Spleen (tissue), 11 donors: ENCODE results near the gene TRIM2. TPM values are rescaled to one million over a fixed set of nuclear protein-coding genes. Genes with fewer than 3 reads are reported as not detected.

Source experiments
- DNase-seq: peaks from one replicate; pipeline ENCODE4 v3.0.0-alpha.2; 2020
- H3K27ac ChIP-seq, 8 donors: fragments of 200-600 bp; sonication (generic) in 7 of 8; 1 replicate in 4 of 8; 2 replicates in 4 of 8; pipeline versions ENCODE4 v1.5.0 to v1.8.0; 2016 to 2021; ENCODE audit warnings: inconsistent platforms in 4 of 8, mild to moderate bottlenecking in 4 of 8, moderate library complexity in 1 of 8
- H3K27me3 ChIP-seq, 7 donors: fragments of 200-600 bp; sonication (generic) in 6 of 7; replicated peaks in 1 of 7; 1 replicate in 4 of 7; 2 replicates in 3 of 7; pipeline versions ENCODE4 v1.5.0 to v1.8.0; 2016 to 2021; ENCODE audit warnings: inconsistent platforms in 3 of 7, mild to moderate bottlenecking in 1 of 7
- H3K36me3 ChIP-seq, 6 donors: fragments of 200-600 bp; sonication (generic) in 5 of 6; 1 replicate in 4 of 6; 2 replicates in 2 of 6; pipeline versions ENCODE4 v1.5.0 to v1.8.0; 2016 to 2021; ENCODE audit warnings: inconsistent platforms in 2 of 6
- H3K4me1 ChIP-seq, 6 donors: fragments of 200-600 bp; sonication (generic) in 5 of 6; 1 replicate in 3 of 6; 2 replicates in 3 of 6; pipeline versions ENCODE4 v1.5.0 to v1.8.0; 2016 to 2021; ENCODE audit warnings: inconsistent platforms in 3 of 6
- H3K4me3 ChIP-seq, 8 donors: fragments of 200-600 bp; sonication (generic) in 7 of 8; 1 replicate in 4 of 8; 2 replicates in 4 of 8; pipeline versions ENCODE4 v1.5.0 to v1.8.0; 2016 to 2021; ENCODE audit warnings: inconsistent platforms in 4 of 8, mild to moderate bottlenecking in 4 of 8, moderate library complexity in 2 of 8
- H3K9me3 ChIP-seq, 8 donors: fragments of 200-600 bp; sonication (generic) in 7 of 8; 1 replicate in 4 of 8; 2 replicates in 4 of 8; pipeline versions ENCODE4 v1.5.0 to v1.8.0; 2016 to 2021; ENCODE audit warnings: inconsistent platforms in 4 of 8
- POLR2A ChIP-seq, 3 donors: fragments of 450-650 bp; IDR thresholded peaks; one replicate each; pipeline ENCODE4 v1.5.1; 2017; ENCODE audit warnings: antibody characterized with exemption in 3 of 3, mild to moderate bottlenecking in 1 of 3
- POLR2AphosphoS5 ChIP-seq, 3 donors: sonication (generic); formaldehyde crosslinking; IDR thresholded peaks; one replicate each; pipeline ENCODE4 v1.5.1; 2017; ENCODE audit warnings: antibody characterized with exemption in 3 of 3
- WGBS, 5 donors: extraction: QIAGEN DNeasy Blood & Tissue Kit in 3 of 5; methylation state at CpG; one replicate each; pipeline versions ENCODE4 v1.1.5 to v1.1.7; 2013 to 2018; 5-methylcytosine and 5-hydroxymethylcytosine counted together
- intact Hi-C: fragments of 100-400 bp; cut with DNase I; formaldehyde crosslinking; loops from one replicate; pipeline ENCODE4 v1.15.0; 2023; ENCODE audit warnings: low total_unique reads
- polyA plus RNA-seq, 3 donors: library from polyadenylated mRNA; stranded (reverse); fragments of 200-250 nt; gene quantifications; one replicate each; pipeline ENCODE4 v1.2.1, GENCODE V29; 2013
- total RNA-seq, 7 donors: library from RNA; depleted of rRNA in 3 of 7; stranded (reverse); fragments of >200 nt in 3 of 7; fragmentation: NEBNext Ultra II Directional in 4 of 7; extraction: Animal tissue kit (Norgen Biotek cat#: 25700) in 4 of 7; gene quantifications; one replicate each; pipeline versions ENCODE4 v1.1.0 to v1.2.1, GENCODE V29; 2016 to 2021
- TF ChIP-seq, protein P1 (sequence below), 11 experiments: fragments of 200-600 bp in 7 of 11; fragments of 450-650 bp in 4 of 11; sonication (generic) in 4 of 11; IDR thresholded peaks in 8 of 11; conservative IDR thresholded peaks in 3 of 11; 1 replicate in 7 of 11; 2 replicates in 4 of 11; pipeline versions ENCODE4 v1.4.0 to v1.8.0; 2016 to 2021; ENCODE audit warnings: antibody characterized with exemption in 11 of 11, inconsistent platforms in 4 of 11, mild to moderate bottlenecking in 1 of 11
- donor health status: healthy with polysubstance abuse.
- donor health status: DM: no; HTN: no; CAD: no; lungs with moderate emphysema.
- donor health status: DM: no; HTN: no; CAD: no.
- donor health status: Bipolar disorder and iron deficiency.
- donor health status: healthy.
- donor health status: DM: no; HTN: no; CAD: no.
- donor health status: DM: yes; HTN: yes; CAD: no.

Gene TRIM2
- total and polyA plus RNA-seq, 10 donors = 3.2 to 77.9 (median 45.3) TPM

DNA sequence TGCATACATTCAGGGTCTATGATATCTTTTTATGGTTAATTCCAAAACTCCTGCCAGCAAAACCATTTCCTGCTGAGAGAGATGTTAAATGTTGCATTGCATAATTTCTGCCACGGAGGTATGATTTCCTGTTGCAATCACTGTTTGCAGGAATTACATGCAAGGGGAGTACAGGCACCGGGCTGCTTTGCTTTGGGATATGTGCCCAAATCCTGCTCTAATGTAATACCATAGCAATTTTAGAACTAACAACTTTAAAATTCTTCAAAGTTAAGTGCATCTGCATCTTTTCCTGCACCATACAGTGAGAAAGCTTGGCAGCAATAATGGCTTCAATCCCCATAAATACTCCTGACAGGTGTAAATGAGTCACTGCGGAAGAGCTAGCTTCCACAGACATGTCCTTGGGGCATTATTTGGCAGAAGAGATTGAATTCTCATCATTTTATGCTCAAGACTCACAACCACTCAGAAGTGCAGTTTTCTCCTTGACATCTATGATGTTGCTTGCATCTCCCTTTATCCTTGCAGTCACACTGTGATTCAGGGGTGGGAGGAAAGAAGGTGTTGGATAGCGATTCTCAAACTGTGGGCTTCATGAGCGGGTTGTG is 29.6 kb downstream of the TRIM2 start:
- H3K27ac ChIP-seq = peak overlapping the region in 6 of 8 donors; percentile 3 to 56 (median 27)
- H3K4me1 ChIP-seq = peaks cover 3 to 28% (median 20%) of the 10 kb centered on the region in 6 donors
- TF ChIP-seq POLR2AphosphoS5 (IDR thresholded peaks at IDR 0.05) = no peak
- TF ChIP-seq, protein P1, sequence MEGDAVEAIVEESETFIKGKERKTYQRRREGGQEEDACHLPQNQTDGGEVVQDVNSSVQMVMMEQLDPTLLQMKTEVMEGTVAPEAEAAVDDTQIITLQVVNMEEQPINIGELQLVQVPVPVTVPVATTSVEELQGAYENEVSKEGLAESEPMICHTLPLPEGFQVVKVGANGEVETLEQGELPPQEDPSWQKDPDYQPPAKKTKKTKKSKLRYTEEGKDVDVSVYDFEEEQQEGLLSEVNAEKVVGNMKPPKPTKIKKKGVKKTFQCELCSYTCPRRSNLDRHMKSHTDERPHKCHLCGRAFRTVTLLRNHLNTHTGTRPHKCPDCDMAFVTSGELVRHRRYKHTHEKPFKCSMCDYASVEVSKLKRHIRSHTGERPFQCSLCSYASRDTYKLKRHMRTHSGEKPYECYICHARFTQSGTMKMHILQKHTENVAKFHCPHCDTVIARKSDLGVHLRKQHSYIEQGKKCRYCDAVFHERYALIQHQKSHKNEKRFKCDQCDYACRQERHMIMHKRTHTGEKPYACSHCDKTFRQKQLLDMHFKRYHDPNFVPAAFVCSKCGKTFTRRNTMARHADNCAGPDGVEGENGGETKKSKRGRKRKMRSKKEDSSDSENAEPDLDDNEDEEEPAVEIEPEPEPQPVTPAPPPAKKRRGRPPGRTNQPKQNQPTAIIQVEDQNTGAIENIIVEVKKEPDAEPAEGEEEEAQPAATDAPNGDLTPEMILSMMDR (IDR thresholded peaks at IDR 0.05 in 8 of 11, conservative IDR thresholded peaks at IDR 0.05 in 3 of 11) = no peak
- TF ChIP-seq POLR2A (IDR thresholded peaks at IDR 0.05) = no peak
- H3K9me3 ChIP-seq = no peaks in the 10 kb centered on the region
- no peaks in the 10 kb centered on the region for H3K27me3 ChIP-seq
- H3K36me3 ChIP-seq = no peaks in the 10 kb centered on the region
- no peak overlapping the region for H3K4me3 ChIP-seq
- 39 to 47% (median 44%) methylated on average over 5 of the region's 5 CpGs for WGBS, 5 donors
- intact Hi-C loops = no loop called here
- no peak for DNase-seq

GRCh38 chr4:153234885-153235284 is 30.6 kb downstream of the TRIM2 start:
- H3K36me3 ChIP-seq = no peaks in the 10 kb centered on the region
- H3K4me3 ChIP-seq = no peak overlapping the region
- H3K27me3 ChIP-seq = no peaks in the 10 kb centered on the region
- intact Hi-C loops = no loop called here
- peak overlapping the region in 2 of 8 donors; percentile 55 to 56 for H3K27ac ChIP-seq
- H3K9me3 ChIP-seq = no peaks in the 10 kb centered on the region
- TF ChIP-seq POLR2AphosphoS5 (IDR thresholded peaks at IDR 0.05) (no peak), POLR2A (IDR thresholded peaks at IDR 0.05) (no peak)
- TF ChIP-seq, protein P1 (IDR thresholded peaks at IDR 0.05 in 8 of 11, conservative IDR thresholded peaks at IDR 0.05 in 3 of 11) = no peak
- 68 to 89% (median 72%) methylated on average over 2 of the region's 2 CpGs for WGBS, 5 donors
- no peak for DNase-seq
- H3K4me1 ChIP-seq = peaks cover 3 to 28% (median 20%) of the 10 kb centered on the region in 6 donors

DNA sequence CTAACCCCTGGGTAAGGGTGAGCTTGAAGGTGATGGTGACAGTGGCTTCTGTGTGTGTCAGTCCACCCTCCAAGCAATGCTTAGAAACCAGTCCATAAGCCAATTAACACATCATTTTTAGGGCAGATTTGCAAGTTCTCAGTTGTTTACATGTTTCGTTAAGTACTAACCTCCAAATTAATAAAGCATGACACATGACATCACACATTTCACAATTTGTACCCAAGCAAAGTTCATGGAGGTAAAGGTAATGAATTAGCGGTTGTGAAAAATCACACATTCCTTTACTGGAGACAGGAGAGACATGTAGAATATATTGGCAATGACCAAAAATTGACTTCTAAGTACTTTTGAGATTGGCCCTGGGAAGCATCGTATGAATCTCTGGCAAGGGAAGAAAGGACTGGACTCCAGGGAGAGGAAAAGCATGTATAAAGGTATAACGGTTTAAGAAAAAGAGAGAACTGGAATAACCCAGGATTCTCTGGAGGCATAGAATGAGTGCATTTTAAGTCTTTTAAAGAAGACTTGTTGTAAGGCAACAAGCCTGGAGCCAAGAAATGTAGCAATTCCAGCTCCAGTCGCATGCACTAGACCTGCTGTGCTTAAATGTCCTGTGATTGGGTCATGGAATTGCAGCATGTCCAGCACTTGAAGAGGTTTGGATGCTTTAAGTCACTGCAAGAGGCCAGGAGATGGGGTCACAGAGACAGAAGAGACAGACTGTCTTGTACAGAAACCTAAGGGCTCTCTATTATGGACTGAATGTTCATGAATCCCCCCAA is 34.1 kb downstream of the TRIM2 start:
- Histone ChIP-seq H3K4me1 (peaks cover 6 to 44% (median 23%) of the 10 kb centered on the region in 6 donors), H3K27ac (no peak overlapping the region), H3K27me3 (no peaks in the 10 kb centered on the region), H3K4me3 (no peak overlapping the region), H3K9me3 (no peaks in the 10 kb centered on the region), H3K36me3 (no peaks in the 10 kb centered on the region)
- DNase-seq = no peak
- no peak for TF ChIP-seq POLR2A (IDR thresholded peaks at IDR 0.05)
- TF ChIP-seq POLR2AphosphoS5 (IDR thresholded peaks at IDR 0.05) = no peak
- TF ChIP-seq, protein P1 (IDR thresholded peaks at IDR 0.05 in 8 of 11, conservative IDR thresholded peaks at IDR 0.05 in 3 of 11) = no peak
- WGBS, 5 donors = 85 to 97% (median 91%) methylated on average over 5 of the region's 5 CpGs
- intact Hi-C loops = no loop called here

DNA sequence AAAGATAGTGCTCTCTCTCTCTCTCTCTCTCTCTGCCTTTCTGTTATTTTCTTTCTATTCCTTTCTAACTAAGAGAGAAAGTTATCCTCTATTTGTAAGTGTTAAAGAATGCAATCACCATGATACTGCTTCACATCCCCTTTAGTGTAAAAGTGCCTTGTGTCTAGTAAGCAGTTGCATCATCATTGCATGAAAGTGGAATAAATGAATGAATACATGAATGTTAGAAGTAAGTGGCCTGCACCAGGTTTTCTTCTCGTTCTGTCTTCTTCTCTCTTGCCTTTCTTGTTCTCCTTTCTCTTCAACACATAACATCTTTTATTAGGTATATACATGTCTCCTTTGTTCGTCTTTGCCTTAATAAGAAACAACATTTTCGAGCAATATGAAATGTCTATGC is 35.2 kb downstream of the TRIM2 start:
- Histone ChIP-seq H3K4me3 (no peak overlapping the region), H3K4me1 (peaks cover 5 to 35% (median 13%) of the 10 kb centered on the region in 6 donors), H3K27me3 (no peaks in the 10 kb centered on the region), H3K9me3 (no peaks in the 10 kb centered on the region), H3K36me3 (no peaks in the 10 kb centered on the region), H3K27ac (no peak overlapping the region)
- TF ChIP-seq, protein P1 (IDR thresholded peaks at IDR 0.05 in 8 of 11, conservative IDR thresholded peaks at IDR 0.05 in 3 of 11) = no peak
- TF ChIP-seq POLR2A (IDR thresholded peaks at IDR 0.05) (no peak), POLR2AphosphoS5 (IDR thresholded peaks at IDR 0.05) (no peak)
- DNase-seq = no peak
- intact Hi-C loops = no loop called here
- 82 to 95% (median 90%) methylated on average over 3 of the region's 3 CpGs for WGBS, 5 donors
